Liver (tissue), 9 donors: ENCODE data around the gene SRRM2. TPM values are rescaled to one million over a fixed set of nuclear protein-coding genes. Genes with fewer than 3 reads are reported as not detected.

Experiments
- DNase-seq: peaks from one replicate; pipeline ENCODE4 v3.0.0-alpha.2; 2017; ENCODE audit warnings: low spot score
- H3K27ac ChIP-seq, 2 donors: one replicate each; pipeline ENCODE4 v1.7.0; 2013; ENCODE audit warnings: inconsistent platforms in 2 of 2, low read length in 2 of 2, control low read depth in 1 of 2, low read depth in 1 of 2, mild to moderate bottlenecking in 1 of 2
- H3K27me3 ChIP-seq, 4 donors: one replicate each; pipeline versions ENCODE4 v1.6.1 to v1.7.0; 2013; ENCODE audit warnings: low read length in 3 of 4, inconsistent platforms in 1 of 4, mild to moderate bottlenecking in 1 of 4, moderate library complexity in 1 of 4; ENCODE audit not compliant: control insufficient read depth in 4 of 4, insufficient read depth in 4 of 4
- H3K36me3 ChIP-seq, 4 donors: one replicate each; pipeline versions ENCODE4 v1.6.1 to v1.7.0; 2013; ENCODE audit warnings: low read length in 3 of 4, mild to moderate bottlenecking in 3 of 4, low read depth in 1 of 4, moderate library complexity in 1 of 4; ENCODE audit not compliant: control insufficient read depth in 4 of 4, insufficient read depth in 3 of 4
- H3K4me1 ChIP-seq, 4 donors: one replicate each; pipeline versions ENCODE4 v1.6.1 to v1.7.0; 2013; ENCODE audit warnings: low read length in 3 of 4, mild to moderate bottlenecking in 3 of 4, moderate library complexity in 1 of 4; ENCODE audit not compliant: control insufficient read depth in 4 of 4, insufficient read depth in 4 of 4
- H3K4me3 ChIP-seq, 3 donors: one replicate each; pipeline versions ENCODE4 v1.6.1 to v1.7.0; 2013; ENCODE audit warnings: low read length in 3 of 3, control low read depth in 1 of 3, low read depth in 1 of 3, mild to moderate bottlenecking in 1 of 3
- H3K9ac ChIP-seq, 2 donors: one replicate each; pipeline ENCODE4 v1.7.0; 2013; ENCODE audit warnings: low read length in 2 of 2, mild to moderate bottlenecking in 2 of 2, moderate library complexity in 2 of 2, control low read depth in 1 of 2, low read depth in 1 of 2
- H3K9me3 ChIP-seq, 4 donors: one replicate each; pipeline versions ENCODE4 v1.6.1 to v1.7.0; 2013; ENCODE audit warnings: low read length in 3 of 4; ENCODE audit not compliant: control insufficient read depth in 4 of 4
- ATF3 ChIP-seq: IDR thresholded peaks from 2 replicates; pipeline ENCODE4 v1.6.1; 2016; ENCODE audit warnings: antibody characterized with exemption
- CTCF ChIP-seq: fragments of 150-350 bp; IDR thresholded peaks from 2 replicates; pipeline ENCODE4 v1.5.1; 2017; ENCODE audit warnings: improper control_type of control experiment, low read depth, low read length; ENCODE audit not compliant: missing input control
- EGR1 ChIP-seq, 2 donors: IDR thresholded peaks; 2 replicates each; pipeline ENCODE4 v1.6.1; 2016 to 2018; ENCODE audit warnings: antibody characterized with exemption in 2 of 2, low read depth in 2 of 2
- FOXA2 ChIP-seq: IDR thresholded peaks from 2 replicates; pipeline ENCODE4 v1.6.1; 2016; ENCODE audit warnings: antibody characterized with exemption
- GABPA ChIP-seq, 2 donors: IDR thresholded peaks in 1 of 2; conservative IDR thresholded peaks in 1 of 2; 2 replicates each; pipeline ENCODE4 v1.6.1; 2016; ENCODE audit warnings: antibody characterized with exemption in 2 of 2, mild to moderate bottlenecking in 1 of 2, moderate library complexity in 1 of 2
- HNF4G ChIP-seq: IDR thresholded peaks from 2 replicates; pipeline ENCODE4 v1.6.1; 2016; ENCODE audit warnings: antibody characterized with exemption
- JUND ChIP-seq, 2 donors: IDR thresholded peaks; 2 replicates each; pipeline ENCODE4 v1.6.1; 2016; ENCODE audit warnings: antibody characterized with exemption in 2 of 2
- MAX ChIP-seq: IDR thresholded peaks from 2 replicates; pipeline ENCODE4 v1.6.1; 2016; ENCODE audit warnings: antibody characterized with exemption
- NR2F2 ChIP-seq: IDR thresholded peaks from 2 replicates; pipeline ENCODE4 v1.6.1; 2016; ENCODE audit warnings: antibody characterized with exemption
- RAD21 ChIP-seq, 2 donors: IDR thresholded peaks; 2 replicates each; pipeline ENCODE4 v1.6.1; 2016; ENCODE audit warnings: antibody characterized with exemption in 2 of 2, mild to moderate bottlenecking in 2 of 2
- REST ChIP-seq: IDR thresholded peaks from 2 replicates; pipeline ENCODE4 v1.6.1; 2016; ENCODE audit warnings: antibody characterized with exemption, mild to moderate bottlenecking
- RXRA ChIP-seq, 2 donors: IDR thresholded peaks; 2 replicates each; pipeline ENCODE4 v1.6.1; 2017 to 2018; ENCODE audit warnings: antibody characterized with exemption in 2 of 2, mild to moderate bottlenecking in 1 of 2
- SP1 ChIP-seq: IDR thresholded peaks from 2 replicates; pipeline ENCODE4 v1.6.1; 2018; ENCODE audit warnings: antibody characterized with exemption, mild to moderate bottlenecking
- YY1 ChIP-seq: IDR thresholded peaks from 2 replicates; pipeline ENCODE4 v1.6.1; 2016; ENCODE audit warnings: antibody characterized with exemption, mild to moderate bottlenecking
- ZBTB33 ChIP-seq: IDR thresholded peaks from 2 replicates; pipeline ENCODE4 v1.6.1; 2016; ENCODE audit warnings: antibody characterized with exemption
- WGBS: extraction: QIAGEN DNeasy Blood & Tissue Kit; methylation state at CpG from one replicate; pipeline ENCODE4 v1.1.7; 2013; 5-methylcytosine and 5-hydroxymethylcytosine counted together
- polyA plus RNA-seq, 2 donors: library from polyadenylated mRNA; stranded (reverse) in 1 of 2; unstranded in 1 of 2; fragments of 200-250 nt in 1 of 2; fragments of >200 nt in 1 of 2; fragmentation: Nextera tagmentation in 1 of 2; extraction: Ambion mirVana in 1 of 2; gene quantifications; one replicate each; pipeline versions ENCODE4 v1.2.1 to v1.2.3, GENCODE V29; 2013 to 2015
- total RNA-seq, 2 donors: library from RNA; depleted of rRNA; stranded (reverse); fragments of >200 nt; gene quantifications; one replicate each; pipeline ENCODE4 v1.2.3, GENCODE V29; 2014
- donor health status: healthy.
- donor health status: healthy.
- donor health status: healthy.
- donor health status: healthy.
- donor health status: healthy.

The SRRM2 gene
- total and polyA plus RNA-seq, 4 donors = 84.8 to 199 (median 133) TPM

GRCh38 chr16:2768403-2769089 is 16.1 kb downstream of the SRRM2 start (continued):
- no peak for TF ChIP-seq CTCF
- no peak for TF ChIP-seq ZBTB33
- no peak for TF ChIP-seq EGR1 (IDR thresholded peaks at IDR 0.05; ENCODE audit: low read depth in 2 of 2)

GRCh38 chr16:2769100-2769529 is 16.7 kb downstream of the SRRM2 start:
- H3K36me3 ChIP-seq = peaks cover 43 to 91% (median 64%) of the 10 kb centered on the region in 4 donors
- TF ChIP-seq GABPA (IDR thresholded peaks at IDR 0.05 in 1 of 2, conservative IDR thresholded peaks at IDR 0.05 in 1 of 2) (no peak), RXRA (IDR thresholded peaks at IDR 0.05) (no peak), REST (no peak), SP1 (no peak), EGR1 (IDR thresholded peaks at IDR 0.05; ENCODE audit: low read depth in 2 of 2) (no peak), MAX (no peak), ATF3 (no peak), ZBTB33 (no peak), JUND (IDR thresholded peaks at IDR 0.05) (no peak), CTCF (no peak), NR2F2 (no peak), HNF4G (no peak), FOXA2 (no peak), RAD21 (IDR thresholded peaks at IDR 0.05) (no peak), YY1 (no peak)
- no peak overlapping the region for H3K27ac ChIP-seq
- H3K27me3 ChIP-seq = no peaks in the 10 kb centered on the region
- no peaks in the 10 kb centered on the region for H3K9me3 ChIP-seq
- WGBS = 90% methylated on average over 11 of the region's 11 CpGs
- no peak for DNase-seq
- H3K4me3 ChIP-seq = no peak overlapping the region
- no peak overlapping the region for H3K9ac ChIP-seq
- H3K4me1 ChIP-seq = peaks cover 0 to 2% (median 0%) of the 10 kb centered on the region in 4 donors
